AG08395 (cell line): ENCODE data around the gene TRMU.
"Not testable (repeated sequence)": the region's sequence is repeated elsewhere in the genome, so short reads cannot be mapped to it uniquely, and the experiment has no call there.

Experiments used
- DNase-seq: peaks from one replicate; pipeline ENCODE4 v3.0.0; 2012; ENCODE audit warnings: mixed read lengths, low spot score

The TRMU gene

GRCh38 chr22:46303347-46303965, 32.1 kb upstream of the TRMU start:
- peak; percentile 62 for DNase-seq

GRCh38 chr22:46308283-46308988, 27.1 kb upstream of the TRMU start:
- DNase-seq: no peak

- DNase-seq: no peak
Measured at GRCh38 chr22:46309526-46310085, 25.9 kb upstream of the TRMU start.

GRCh38 chr22:46312056-46312455, 23.5 kb upstream of the TRMU start:
- no peak for DNase-seq

GRCh38 chr22:46312848-46313247, 22.7 kb upstream of the TRMU start:
- not testable (repeated sequence) for DNase-seq

GRCh38 chr22:46315976-46316375, 19.5 kb upstream of the TRMU start:
- DNase-seq: no peak

- DNase-seq: no peak
Measured at GRCh38 chr22:46317646-46318045, 17.9 kb upstream of the TRMU start.

GRCh38 chr22:46318576-46318975, 16.9 kb upstream of the TRMU start:
- DNase-seq: no peak

GRCh38 chr22:46319319-46319718, 16.2 kb upstream of the TRMU start:
- DNase-seq: no peak

GRCh38 chr22:46320166-46320710, 15.3 kb upstream of the TRMU start:
- DNase-seq: no peak

GRCh38 chr22:46320716-46321386, 14.7 kb upstream of the TRMU start:
- DNase-seq: no peak

GRCh38 chr22:46322711-46323110, 12.8 kb upstream of the TRMU start:
- no peak for DNase-seq

- DNase-seq: no peak
Measured at GRCh38 chr22:46323162-46323561, 12.4 kb upstream of the TRMU start.

- DNase-seq: no peak
Measured at GRCh38 chr22:46326066-46326680, 9.3 kb upstream of the TRMU start.

- no peak for DNase-seq
Measured at GRCh38 chr22:46327691-46328465, 7.6 kb upstream of the TRMU start.

GRCh38 chr22:46328797-46329196, 6.7 kb upstream of the TRMU start:
- DNase-seq: no peak

- no peak for DNase-seq
Measured at GRCh38 chr22:46329616-46330015, 5.9 kb upstream of the TRMU start.

- no peak for DNase-seq
Measured at GRCh38 chr22:46330426-46330825, 5.1 kb upstream of the TRMU start.

GRCh38 chr22:46331496-46331895, 4.0 kb upstream of the TRMU start:
- DNase-seq: no peak

GRCh38 chr22:46336119-46337078, 885 bp downstream of the TRMU start:
- peak; percentile 38 for DNase-seq
